Airway epithelial cell (primary cell): Measurements from ENCODE around the gene FUNDC1. TPM values are rescaled to one million over a fixed set of nuclear protein-coding genes. Genes with fewer than 3 reads are reported as not detected.

ENCODE experiments used
- total RNA-seq: library from RNA; depleted of rRNA; stranded (reverse); fragments of >200 nt; gene quantifications from 2 replicates; pipeline ENCODE4 v1.2.3, GENCODE V29; 2015

FUNDC1 gene, protein sequence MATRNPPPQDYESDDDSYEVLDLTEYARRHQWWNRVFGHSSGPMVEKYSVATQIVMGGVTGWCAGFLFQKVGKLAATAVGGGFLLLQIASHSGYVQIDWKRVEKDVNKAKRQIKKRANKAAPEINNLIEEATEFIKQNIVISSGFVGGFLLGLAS
- total RNA-seq, result 22.2 and 24.0 TPM in 2 replicates

DNA sequence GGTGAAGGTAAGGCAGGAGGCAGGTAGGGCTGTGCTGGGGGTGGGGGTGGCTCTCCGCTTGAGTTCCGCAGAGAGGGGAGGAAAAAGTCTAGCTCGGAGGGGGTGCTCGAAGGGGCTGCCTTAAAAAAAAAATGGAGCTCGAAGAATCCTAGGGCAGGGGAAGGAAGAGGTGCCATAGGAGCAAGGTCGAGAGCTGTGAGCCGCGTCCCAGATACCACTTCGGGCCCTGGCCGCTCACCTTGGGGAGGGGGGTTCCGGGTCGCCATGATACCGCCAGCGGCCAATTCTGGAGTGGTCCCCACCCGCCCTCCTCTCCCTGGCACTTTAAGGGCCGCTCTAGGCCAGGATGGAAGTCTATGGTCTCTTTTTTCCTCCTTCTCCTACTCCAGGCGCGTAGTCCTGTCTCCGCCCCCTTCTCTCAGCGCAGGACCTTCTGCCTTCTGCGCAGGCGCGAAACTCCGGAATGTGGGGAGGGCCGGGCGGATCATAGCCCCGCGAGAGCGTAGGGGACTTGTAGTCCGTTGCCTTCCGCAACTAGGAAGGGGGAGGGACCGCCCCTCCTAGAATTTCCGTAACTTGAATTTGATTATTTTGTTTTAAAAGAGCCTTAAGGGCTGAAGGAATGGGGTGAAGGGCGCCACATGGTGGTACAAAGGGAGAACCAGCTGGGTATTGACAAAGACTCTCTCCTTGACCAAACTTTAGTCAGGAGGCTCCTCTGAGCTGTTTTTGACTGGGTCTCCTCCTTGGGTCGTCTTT is at the start of gene FUNDC1:
FUNDC1 (minus strand) TSS at position 293 of the 759 bp plus-strand sequence; CDS start at position 266, 27 bp downstream.

Other genes starting within 250 kb of the FUNDC1 start
- gene EFHC2, start 199.2 kb downstream of the FUNDC1 start, total RNA-seq, result 0.56 and 1.3 TPM in 2 replicates